SK-N-SH (cell line): ENCODE results near the gene AP2A1. TPM values are rescaled to one million over a fixed set of nuclear protein-coding genes. Genes with fewer than 3 reads are reported as not detected.
"Not testable (repeated sequence)": the region's sequence is repeated elsewhere in the genome, so short reads cannot be mapped to it uniquely, and the experiment has no call there.

ENCODE experiments used
- CTCF ChIA-PET: fragments of 300-600, 350-600 bp; formaldehyde crosslinking; extraction: SDS; loops from one replicate; lab custom pipeline; 2021; lab: Yijun Ruan, JAX
- POLR2A ChIA-PET: fragments of 350-600 bp; sonication (Branson Sonifier 250); formaldehyde crosslinking; extraction: SDS; loops from one replicate; lab custom pipeline; 2020; ENCODE audit warnings: antibody characterized with exemption, inconsistent platforms; lab: Yijun Ruan, JAX
- DNase-seq: peaks from one replicate; pipeline ENCODE4 v3.0.0; 2012
- H2AFZ ChIP-seq: fragments of 200-600 bp; sonication (generic); 2 replicates; pipeline ENCODE4 v1.8.1; 2016; ENCODE audit warnings: antibody characterized with exemption, mild to moderate bottlenecking, low read depth
- H3F3A ChIP-seq: fragments of 200-600 bp; sonication (generic); replicated peaks from 2 replicates; pipeline ENCODE3; 2016; ENCODE audit warnings: antibody characterized with exemption, mild to moderate bottlenecking; ENCODE audit not compliant: insufficient read depth
- H3K27ac ChIP-seq, 2 experiments: fragments of 200-500 bp in 1 of 2; fragments of 200-600 bp in 1 of 2; sonication (Bioruptor generic) in 1 of 2; sonication (generic), shearing (Covaris generic) in 1 of 2; 2 replicates each; pipeline versions ENCODE4 v1.5.1 to v1.6.1; 2014 to 2016; ENCODE audit warnings: low read depth in 2 of 2, inconsistent platforms in 1 of 2, low read length in 1 of 2, mild to moderate bottlenecking in 1 of 2, mixed read lengths in 1 of 2
- H3K27me3 ChIP-seq: fragments of 200-600 bp; sonication (generic), shearing (Covaris generic); 2 replicates; pipeline ENCODE4 v1.6.1; 2016; ENCODE audit warnings: mixed run types; ENCODE audit not compliant: insufficient read depth
- H3K36me3 ChIP-seq, 2 experiments: fragments of 200-500 bp in 1 of 2; fragments of 200-600 bp in 1 of 2; sonication (Bioruptor generic) in 1 of 2; sonication (generic) in 1 of 2; replicated peaks in 1 of 2; 2 replicates each; pipeline versions ENCODE3 to v1.5.1; 2014 to 2016; ENCODE audit warnings: low read length in 1 of 2, mild to moderate bottlenecking in 1 of 2; ENCODE audit not compliant: insufficient read depth in 2 of 2, control insufficient read depth in 1 of 2
- H3K4me1 ChIP-seq, 2 experiments: fragments of 200-500 bp in 1 of 2; fragments of 200-600 bp in 1 of 2; sonication (Bioruptor generic) in 1 of 2; sonication (generic), shearing (Covaris generic) in 1 of 2; 2 replicates each; pipeline versions ENCODE4 v1.5.1 to v1.6.1; 2014 to 2016; ENCODE audit warnings: low read depth in 1 of 2, low read length in 1 of 2, mixed run types in 1 of 2; ENCODE audit not compliant: insufficient read depth in 2 of 2, control insufficient read depth in 1 of 2
- H3K4me2 ChIP-seq: fragments of 200-600 bp; sonication (generic), shearing (Covaris generic); 2 replicates; pipeline ENCODE4 v1.6.1; 2017; ENCODE audit warnings: mixed run types
- H3K4me3 ChIP-seq, 2 experiments: fragments of 200-500 bp in 1 of 2; fragments of 200-600 bp in 1 of 2; sonication (Bioruptor generic) in 1 of 2; sonication (generic), shearing (Covaris generic) in 1 of 2; 2 replicates each; pipeline versions ENCODE4 v1.5.1 to v1.8.1; 2014 to 2016; ENCODE audit warnings: low read depth in 2 of 2, inconsistent platforms in 1 of 2, low read length in 1 of 2, mild to moderate bottlenecking in 1 of 2, mixed read lengths in 1 of 2, moderate library complexity in 1 of 2
- H3K79me2 ChIP-seq: fragments of 200-600 bp; sonication (generic); 2 replicates; pipeline ENCODE4 v1.8.1; 2017; ENCODE audit warnings: mild to moderate bottlenecking; ENCODE audit not compliant: insufficient read depth
- H3K9ac ChIP-seq: fragments of 200-600 bp; sonication (generic); 2 replicates; pipeline ENCODE4 v1.6.1; 2017; ENCODE audit warnings: mixed run types
- H3K9me2 ChIP-seq: fragments of 200-600 bp; sonication (generic); 2 replicates; pipeline ENCODE4 v1.6.1; 2017; ENCODE audit warnings: mixed run types
- H3K9me3 ChIP-seq: fragments of 200-600 bp; sonication (generic); 2 replicates; pipeline ENCODE4 v1.6.1; 2017; ENCODE audit warnings: mixed run types, mild to moderate bottlenecking, moderate library complexity
- H4K20me1 ChIP-seq: fragments of 200-600 bp; sonication (generic); 2 replicates; pipeline ENCODE4 v1.6.1; 2017; ENCODE audit warnings: mild to moderate bottlenecking, mixed run types; ENCODE audit not compliant: insufficient read depth
- CHD2 ChIP-seq: fragments of 150-350 bp; IDR thresholded peaks from 2 replicates; pipeline ENCODE4 v1.6.1; 2018; ENCODE audit warnings: low read length; ENCODE audit not compliant: partially characterized antibody
- CTCF ChIP-seq: fragments of 200-600 bp; sonication (generic); IDR thresholded peaks from 2 replicates; pipeline ENCODE4 v1.6.1; 2017; ENCODE audit warnings: antibody characterized with exemption, mild to moderate bottlenecking, moderate library complexity
- ELF1 ChIP-seq: IDR thresholded peaks from 2 replicates; pipeline ENCODE4 v1.4.0; 2012
- EP300 ChIP-seq, 2 experiments: IDR thresholded peaks; 2 replicates each; pipeline versions ENCODE4 v1.4.0 to v1.6.1; 2012; ENCODE audit warnings: borderline replicate concordance in 1 of 2, low read depth in 1 of 2, low read length in 1 of 2
- GATA2 ChIP-seq: sonication (generic); formaldehyde crosslinking; IDR thresholded peaks from 2 replicates; pipeline ENCODE4 v1.5.0; 2020; ENCODE audit warnings: mild to moderate bottlenecking, missing genetic modification reagents
- MAX ChIP-seq: IDR thresholded peaks from 2 replicates; pipeline ENCODE4 v1.4.0; 2012; ENCODE audit warnings: low read depth
- MEF2A ChIP-seq: IDR thresholded peaks from 2 replicates; pipeline ENCODE4 v1.4.0; 2012; ENCODE audit warnings: low read depth, borderline replicate concordance
- PBX3 ChIP-seq: IDR thresholded peaks from 2 replicates; pipeline ENCODE4; 2012
- RAD21 ChIP-seq: IDR thresholded peaks from 2 replicates; pipeline ENCODE4 v1.6.1; 2012; ENCODE audit warnings: mild to moderate bottlenecking, low read length
- RCOR1 ChIP-seq: fragments of 150-350 bp; IDR thresholded peaks from 2 replicates; pipeline ENCODE4 v1.6.1; 2017; ENCODE audit warnings: antibody characterized with exemption, low read length
- SIN3A ChIP-seq: IDR thresholded peaks from 2 replicates; pipeline ENCODE4 v1.6.1; 2012; ENCODE audit warnings: low read depth, mild to moderate bottlenecking, low read length, moderate library complexity, borderline replicate concordance
- SMC3 ChIP-seq: IDR thresholded peaks from 2 replicates; pipeline ENCODE4 v1.6.1; 2012; ENCODE audit warnings: low read depth, low read length, improper control_type of control experiment
- TEAD4 ChIP-seq: IDR thresholded peaks from 2 replicates; pipeline ENCODE4 v1.4.0; 2012; ENCODE audit warnings: mild to moderate bottlenecking, borderline replicate concordance; ENCODE audit not compliant: insufficient read depth
- USF2 ChIP-seq: fragments of 150-350 bp; IDR thresholded peaks from 2 replicates; pipeline ENCODE4 v1.6.1; 2017; ENCODE audit warnings: antibody characterized with exemption, low read length, low read depth, borderline replicate concordance
- YY1 ChIP-seq: IDR thresholded peaks from 2 replicates; pipeline ENCODE4 v1.4.0; 2012; ENCODE audit warnings: low read depth, mild to moderate bottlenecking
- ZBTB33 ChIP-seq: IDR thresholded peaks from 2 replicates; pipeline ENCODE4 v1.4.0; 2012; ENCODE audit warnings: low read depth, borderline replicate concordance
- WGBS: methylation state at CpG from one replicate; pipeline ENCODE4 v1.1.6; 2017; ENCODE audit warnings: low lambda C conversion rate; 5-methylcytosine and 5-hydroxymethylcytosine counted together
- polyA plus RNA-seq, 3 experiments: library from polyadenylated mRNA; depleted of rRNA; stranded (reverse); fragments of >200 nt; gene quantifications; 2 replicates each; pipeline ENCODE4 v1.2.3, GENCODE V29; 2012

Gene AP2A1
- polyA plus RNA-seq, 1 of the 3 experiments (the other 2 are of a cell fraction): 74.8 TPM

- Histone ChIP-seq H3F3A (peaks cover 20% of the 10 kb centered on the region), H3K9me2 (no peaks in the 10 kb centered on the region), H3K9me3 (no peaks in the 10 kb centered on the region), H3K4me1 (peaks cover 0 to 18% of the 10 kb centered on the region in 2 experiments; a peak in 3 of 4 replicates), H3K79me2 (peaks cover 57% of the 10 kb centered on the region), H3K4me3 (peak overlapping the region; percentile 72 to 90), H3K4me2 (peak overlapping the region; percentile 97), H3K27me3 (no peaks in the 10 kb centered on the region), H3K27ac (peak overlapping the region; percentile 93 to 98; a peak in 3 of 4 replicates), H2AFZ (peak overlapping the region; percentile 90; the same call in 1 of the 2 replicates), H4K20me1 (no peaks in the 10 kb centered on the region), H3K9ac (peak overlapping the region; percentile 98), H3K36me3 (peaks cover 0 to 11% of the 10 kb centered on the region in 2 experiments)
- POLR2A ChIA-PET: interaction anchor here (0.9 kb wide), 1 partner anchor 32 kb away, joined by 3 read pairs; the partner anchor contains the start of gene PTOV1
- WGBS: 57% methylated on average over 11 of the region's 16 CpGs
- TF ChIP-seq USF2 (no peak), EP300 (IDR thresholded peaks at IDR 0.05; ENCODE audit: borderline replicate concordance in 1 of 2, low read depth in 1 of 2, low read length in 1 of 2) (no peak), SIN3A (no peak), CHD2 (no peak), RAD21 (no peak), MAX (no peak), YY1 (no peak), CTCF (no peak), PBX3 (no peak), ZBTB33 (no peak), ELF1 (no peak), GATA2 (CRISPR knock-in tag) (no peak), MEF2A (no peak), SMC3 (no peak), RCOR1 (no peak), TEAD4 (no peak)
- CTCF ChIA-PET: interaction anchor here (0.6 to 1.2 kb wide), 12 partner anchors 15 to 254 kb away, joined by 3 to 4 read pairs (median 3); partner anchors contain the start of gene PTOV1
- no peak for DNase-seq
Measured at GRCh38 chr19:49818649-49819370, 52.0 kb downstream of the AP2A1 start.

- not testable (repeated sequence) for H3K9me3 ChIP-seq, H3K27ac ChIP-seq, H4K20me1 ChIP-seq, DNase-seq, H3K27me3 ChIP-seq, H2AFZ ChIP-seq, H3K9me2 ChIP-seq
- Histone ChIP-seq H3K36me3 (peaks cover 0 to 13% of the 10 kb centered on the region in 2 experiments), H3K4me2 (peak overlapping the region; percentile 97), H3K4me1 (peaks cover 0 to 18% of the 10 kb centered on the region in 2 experiments; a peak in 2 of 4 replicates), H3K9ac (peak overlapping the region; percentile 98), H3K4me3 (peak overlapping the region; percentile 72 to 90), H3K79me2 (peaks cover 65% of the 10 kb centered on the region), H3F3A (peaks cover 12% of the 10 kb centered on the region)
- CTCF ChIA-PET: interaction anchor here (0.9 to 1.2 kb wide), 6 partner anchors 15 to 198 kb away, joined by 3 to 4 read pairs (median 3); partner anchors contain the start of gene PTOV1
- WGBS: 91% methylated on average over 7 of the region's 7 CpGs
- POLR2A ChIA-PET: interaction anchor here (0.6 to 1.8 kb wide), 2 partner anchors 31 to 46 kb away, joined by 3 to 4 read pairs; no protein-coding TSS in a partner anchor
Measured at GRCh38 chr19:49819452-49820115, 52.8 kb downstream of the AP2A1 start.
